H1 (cell line): Measurements from ENCODE around the gene CDT1. TPM values are rescaled to one million over a fixed set of nuclear protein-coding genes. Genes with fewer than 3 reads are reported as not detected.

Experiments
- CTCF ChIA-PET: fragments of 300-600 bp; sonication (Branson Sonifier 250); formaldehyde crosslinking; loops from one replicate; lab custom pipeline; 2021; ENCODE audit not compliant: partially characterized antibody; lab: Charles Lee
- POLR2A ChIA-PET: fragments of 300-600 bp; sonication (Branson Sonifier 250); formaldehyde crosslinking; loops from one replicate; lab custom pipeline; 2021; ENCODE audit warnings: inconsistent platforms; ENCODE audit not compliant: partially characterized antibody; lab: Charles Lee
- DNase-seq, 2 experiments: peaks; one replicate each; pipeline versions ENCODE4 v3.0.0 to v3.0.0-alpha.2; 2010 to 2022; ENCODE audit warnings: low spot score in 2 of 2, low read depth in 1 of 2, mixed read lengths in 1 of 2
- FAIRE-seq: peaks from 2 replicates; lab custom pipeline; 2011; peaks lifted over from hg19 to GRCh38; lab: Jason Lieb, UNC
- H2AFZ ChIP-seq: 2 replicates; pipeline ENCODE4 v1.8.1; 2012; ENCODE audit warnings: low read length, inconsistent platforms
- H2AK5ac ChIP-seq: 2 replicates; pipeline ENCODE4 v1.6.1; 2013; ENCODE audit warnings: low read depth, low read length
- H2BK120ac ChIP-seq: replicated peaks from 2 replicates; pipeline ENCODE3; 2013; ENCODE audit warnings: low read depth, low read length, inconsistent platforms
- H2BK12ac ChIP-seq: 2 replicates; pipeline ENCODE4 v1.6.1; 2013; ENCODE audit warnings: low read depth, low read length
- H2BK15ac ChIP-seq: 2 replicates; pipeline ENCODE4 v1.6.1; 2013; ENCODE audit warnings: low read length
- H2BK20ac ChIP-seq: 2 replicates; pipeline ENCODE4 v1.6.1; 2013; ENCODE audit warnings: low read length
- H2BK5ac ChIP-seq: 2 replicates; pipeline ENCODE4 v1.6.1; 2013; ENCODE audit warnings: low read depth, low read length
- H3K14ac ChIP-seq: 2 replicates; pipeline ENCODE4 v1.6.1; 2013; ENCODE audit warnings: inconsistent platforms; ENCODE audit not compliant: insufficient read length
- H3K18ac ChIP-seq: 2 replicates; pipeline ENCODE4 v1.6.1; 2013; ENCODE audit warnings: low read length; ENCODE audit errors: extremely low read depth
- H3K23ac ChIP-seq: 2 replicates; pipeline ENCODE4 v1.6.1; 2013; ENCODE audit warnings: inconsistent platforms; ENCODE audit not compliant: insufficient read length
- H3K23me2 ChIP-seq: 2 replicates; pipeline ENCODE4 v1.6.1; 2013; ENCODE audit warnings: low read depth, low read length
- H3K27ac ChIP-seq: 2 replicates; pipeline ENCODE4 v1.6.1; 2011; ENCODE audit warnings: low read depth, low read length, inconsistent platforms
- H3K27me3 ChIP-seq, 4 experiments: replicated peaks in 1 of 4; 1 replicate in 1 of 4; 2 replicates in 3 of 4; pipeline versions ENCODE4 v1.6.1 to v1.8.1; 2011 to 2013; ENCODE audit warnings: low read length in 3 of 4, mild to moderate bottlenecking in 3 of 4, inconsistent platforms in 2 of 4, mixed read lengths in 2 of 4, moderate library complexity in 1 of 4; ENCODE audit not compliant: control insufficient read depth in 3 of 4, insufficient read depth in 3 of 4; ENCODE audit errors: extremely low read depth in 1 of 4
- H3K36me3 ChIP-seq, 4 experiments: 2 replicates each; pipeline versions ENCODE4 v1.6.1 to v1.8.1; 2011 to 2013; ENCODE audit warnings: mild to moderate bottlenecking in 4 of 4, low read length in 3 of 4, moderate library complexity in 2 of 4, control low read depth in 1 of 4, inconsistent platforms in 1 of 4; ENCODE audit not compliant: insufficient read depth in 4 of 4, control insufficient read depth in 2 of 4
- H3K4ac ChIP-seq: replicated peaks from 2 replicates; pipeline ENCODE3; 2013; ENCODE audit warnings: low read length, low read depth, mixed read lengths, inconsistent platforms; ENCODE audit not compliant: insufficient read length
- H3K4me1 ChIP-seq, 4 experiments: replicated peaks in 1 of 4; 1 replicate in 1 of 4; 2 replicates in 3 of 4; pipeline versions ENCODE4 v1.6.1 to v1.8.1; 2011 to 2013; ENCODE audit warnings: low read length in 3 of 4, inconsistent platforms in 2 of 4, mixed read lengths in 1 of 4; ENCODE audit not compliant: insufficient read depth in 4 of 4, control insufficient read depth in 3 of 4
- H3K4me2 ChIP-seq, 2 experiments: 2 replicates each; pipeline versions ENCODE4 v1.6.1 to v1.8.1; 2011 to 2013; ENCODE audit warnings: low read depth in 2 of 2, low read length in 2 of 2, control low read depth in 1 of 2, inconsistent platforms in 1 of 2, mild to moderate bottlenecking in 1 of 2; ENCODE audit not compliant: insufficient read depth in 1 of 2
- H3K4me3 ChIP-seq, 4 experiments: fragments of 200-600, 300-600 bp in 1 of 4; sonication (generic), shearing (Covaris generic), sonication (Bioruptor Twin) in 1 of 4; 2 replicates each; pipeline versions ENCODE4 v1.5.1 to v1.8.1; 2011 to 2016; ENCODE audit warnings: low read length in 4 of 4, low read depth in 3 of 4, control low read depth in 2 of 4, inconsistent platforms in 2 of 4, mild to moderate bottlenecking in 2 of 4, mixed read lengths in 1 of 4, moderate library complexity in 1 of 4; ENCODE audit not compliant: insufficient read depth in 2 of 4; ENCODE audit errors: extremely low read depth in 1 of 4
- H3K56ac ChIP-seq: replicated peaks from 2 replicates; pipeline ENCODE3; 2013; ENCODE audit warnings: low read depth, mild to moderate bottlenecking, mixed read lengths, low read length, inconsistent platforms; ENCODE audit not compliant: insufficient read length
- H3K79me1 ChIP-seq: 2 replicates; pipeline ENCODE4 v1.6.1; 2013; ENCODE audit warnings: low read depth, low read length, control low read depth
- H3K79me2 ChIP-seq, 2 experiments: 2 replicates each; pipeline versions ENCODE4 v1.6.1 to v1.8.1; 2012 to 2013; ENCODE audit warnings: low read length in 2 of 2, mild to moderate bottlenecking in 2 of 2, inconsistent platforms in 1 of 2; ENCODE audit not compliant: insufficient read depth in 2 of 2, control insufficient read depth in 1 of 2
- H3K9ac ChIP-seq, 4 experiments: replicated peaks in 1 of 4; 1 replicate in 1 of 4; 2 replicates in 3 of 4; pipeline versions ENCODE4 v1.6.1 to v1.8.1; 2011 to 2013; ENCODE audit warnings: low read depth in 3 of 4, low read length in 3 of 4, control low read depth in 2 of 4, mild to moderate bottlenecking in 2 of 4, moderate library complexity in 2 of 4, inconsistent platforms in 1 of 4; ENCODE audit errors: extremely low read depth in 1 of 4
- H3K9me3 ChIP-seq, 2 experiments: 2 replicates each; pipeline versions ENCODE4 v1.6.1 to v1.8.1; 2012 to 2013; ENCODE audit warnings: mild to moderate bottlenecking in 2 of 2, moderate library complexity in 2 of 2, control low read depth in 1 of 2, inconsistent platforms in 1 of 2, low read depth in 1 of 2, low read length in 1 of 2, mixed read lengths in 1 of 2; ENCODE audit not compliant: insufficient read depth in 2 of 2
- H4K20me1 ChIP-seq, 2 experiments: replicated peaks in 1 of 2; 2 replicates each; pipeline versions ENCODE3 to v1.8.1; 2011 to 2013; ENCODE audit warnings: inconsistent platforms in 2 of 2, low read length in 2 of 2, mild to moderate bottlenecking in 1 of 2; ENCODE audit not compliant: insufficient read depth in 2 of 2, control insufficient read depth in 1 of 2
- H4K5ac ChIP-seq: 2 replicates; pipeline ENCODE4 v1.6.1; 2013; ENCODE audit warnings: low read length, low read depth, mixed read lengths, inconsistent platforms; ENCODE audit not compliant: insufficient read length
- H4K8ac ChIP-seq: 2 replicates; pipeline ENCODE4 v1.8.0; 2013; ENCODE audit warnings: mild to moderate bottlenecking, moderate library complexity, low read length, inconsistent platforms; ENCODE audit not compliant: insufficient read depth; ENCODE audit errors: extremely low read depth
- H4K91ac ChIP-seq: replicated peaks from 2 replicates; pipeline ENCODE3; 2013; ENCODE audit warnings: low read length, mixed read lengths, inconsistent platforms; ENCODE audit not compliant: insufficient read length
- CBX5 ChIP-seq: fragments of 300-800, 300-1000 bp; sonication (generic); IDR thresholded peaks from 2 replicates; pipeline ENCODE4 v1.7.1; 2016; ENCODE audit warnings: antibody characterized with exemption, low read length, low read depth
- GABPA ChIP-seq: IDR thresholded peaks from 2 replicates; pipeline ENCODE4 v1.6.1; 2011; ENCODE audit warnings: mild to moderate bottlenecking, low read length, moderate library complexity, borderline replicate concordance; ENCODE audit not compliant: insufficient read depth
- GTF2F1 ChIP-seq: IDR thresholded peaks from 2 replicates; pipeline ENCODE4 v1.6.1; 2012; ENCODE audit warnings: low read depth, low read length, improper control_type of control experiment, borderline replicate concordance
- SP4 ChIP-seq: IDR thresholded peaks from 2 replicates; pipeline ENCODE4 v1.6.1; 2012; ENCODE audit warnings: low read length, inconsistent platforms
- WGBS, 2 experiments: shearing (Covaris generic) in 1 of 2; methylation state at CpG; one replicate each; pipeline versions ENCODE4 v1.1.6 to v1.1.7; 2013 to 2015; ENCODE audit warnings: low lambda C conversion rate in 2 of 2, mixed read lengths in 2 of 2, inconsistent platforms in 1 of 2, low coverage in 1 of 2, missing lambda C conversion rate in 1 of 2; ENCODE audit not compliant: insufficient replicate concordance in 2 of 2, insufficient coverage in 1 of 2, insufficient read length in 1 of 2; ENCODE audit errors: extremely low coverage in 1 of 2, missing lambda C conversion rate in 1 of 2; 5-methylcytosine and 5-hydroxymethylcytosine counted together
- polyA plus RNA-seq, 7 experiments: library from polyadenylated mRNA; depleted of rRNA in 3 of 7; stranded (reverse) in 5 of 7; unstranded in 2 of 7; fragments of >200 nt in 5 of 7; fragments of 200-250 nt in 2 of 7; gene quantifications; 1 replicate in 5 of 7; 2 replicates in 1 of 7; 4 replicates in 1 of 7; pipeline versions ENCODE4 v1.2.1 to v1.2.3, GENCODE V29; 2011 to 2013; ENCODE audit warnings: missing spikeins in 2 of 7, mixed read lengths in 2 of 7
- total RNA-seq: library from RNA; stranded (reverse); fragmentation: NEBNext Ultra II Directional; extraction: Animal tissue kit (Norgen Biotek cat#: 25700); gene quantifications from 2 replicates; pipeline ENCODE4 v1.2.1, GENCODE V29; 2021

CDT1 gene
- total and polyA plus RNA-seq, 2 of the 8 experiments (the other 6 are each of a cell fraction or from before 2014, with no cell fraction given): 76.7 to 95.4 TPM

DNA sequence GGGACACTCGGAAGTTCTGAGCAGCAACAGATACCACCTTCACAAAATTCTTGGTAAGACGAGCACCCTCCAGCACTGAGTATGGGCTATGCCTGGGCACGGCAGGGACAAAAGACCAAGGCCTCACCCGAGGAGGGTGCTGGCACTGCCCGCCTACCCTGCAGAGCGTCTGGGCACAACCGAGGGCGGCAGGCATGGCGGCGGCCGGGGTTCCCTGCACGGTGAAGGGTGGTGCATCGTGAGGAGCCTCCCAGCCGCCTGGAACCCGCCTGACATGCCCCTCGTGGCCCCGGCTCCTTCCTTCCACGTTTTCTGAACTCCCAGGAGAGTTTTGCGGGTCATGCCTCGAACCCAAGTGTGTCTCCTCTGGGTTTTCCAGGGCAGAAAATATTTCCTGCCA, 34.2 kb downstream of the CDT1 start:
- no peak overlapping the region for H3K14ac ChIP-seq
- no peaks in the 10 kb centered on the region for H3K23me2 ChIP-seq
- no peak for FAIRE-seq
- no peaks in the 10 kb centered on the region for H3K9me3 ChIP-seq
- no peak overlapping the region for H2AK5ac ChIP-seq
- DNase-seq: no peak
- H3K4me2 ChIP-seq: no peak overlapping the region
- no peak overlapping the region for H3K18ac ChIP-seq
- no peak overlapping the region for H3K4ac ChIP-seq
- H4K20me1 ChIP-seq: no peaks in the 10 kb centered on the region
- no peak overlapping the region for H3K23ac ChIP-seq
- H4K91ac ChIP-seq: no peak overlapping the region
- WGBS, 2 experiments: 95% methylated on average over 20 of the region's 20 CpGs; no CpG with 5 or more reads in 1 of the 2 experiments
- H3K36me3 ChIP-seq: peaks cover 0 to 7% (median under 1%) of the 10 kb centered on the region in 4 experiments; a peak in 2 of 8 replicates
- no peak overlapping the region for H2BK15ac ChIP-seq
- no peak overlapping the region for H2BK120ac ChIP-seq
- H2BK5ac ChIP-seq: no peak overlapping the region
- H3K79me1 ChIP-seq: no peaks in the 10 kb centered on the region
- no peak overlapping the region for H2AFZ ChIP-seq
- H4K8ac ChIP-seq: no peak overlapping the region
- no peak overlapping the region for H2BK20ac ChIP-seq
- no peaks in the 10 kb centered on the region for H3K79me2 ChIP-seq
- no peaks in the 10 kb centered on the region for H3K4me1 ChIP-seq
- TF ChIP-seq GTF2F1 (no peak), GABPA (no peak), CBX5 (no peak), SP4 (no peak)
- no peak overlapping the region for H3K4me3 ChIP-seq
- ChIA-PET POLR2A (interaction anchor here (1.8 kb wide), 1 partner anchor 33 kb away, joined by 5 read pairs; no protein-coding TSS in a partner anchor), CTCF (interaction anchor here (1.1 kb wide), 1 partner anchor 10 kb away, joined by 4 read pairs; no protein-coding TSS in a partner anchor)
- no peak overlapping the region for H4K5ac ChIP-seq
- no peak overlapping the region for H3K56ac ChIP-seq
- no peak overlapping the region for H3K27ac ChIP-seq
- H3K9ac ChIP-seq: no peak overlapping the region
- H3K27me3 ChIP-seq: no peaks in the 10 kb centered on the region
- H2BK12ac ChIP-seq: no peak overlapping the region
